PFSK-1 (cell line): ENCODE results near the gene SIRT3.

Source experiments
- FOXP2 ChIP-seq: optimal IDR thresholded peaks from 2 replicates; pipeline ENCODE3; 2011; ENCODE audit warnings: borderline replicate concordance, control low read depth, inconsistent platforms; ENCODE audit not compliant: insufficient read depth; ENCODE audit errors: extremely low read length, extremely low read depth
- TF ChIP-seq, protein P1 (sequence below), 2 experiments: IDR thresholded peaks; 2 replicates each; pipeline versions ENCODE4 v1.6.1 to v1.8.0; 2011 to 2012; ENCODE audit warnings: low read depth in 2 of 2, low read length in 2 of 2, control low read depth in 1 of 2, inconsistent platforms in 1 of 2, mild to moderate bottlenecking in 1 of 2, moderate library complexity in 1 of 2; ENCODE audit not compliant: insufficient read depth in 1 of 2

DNA sequence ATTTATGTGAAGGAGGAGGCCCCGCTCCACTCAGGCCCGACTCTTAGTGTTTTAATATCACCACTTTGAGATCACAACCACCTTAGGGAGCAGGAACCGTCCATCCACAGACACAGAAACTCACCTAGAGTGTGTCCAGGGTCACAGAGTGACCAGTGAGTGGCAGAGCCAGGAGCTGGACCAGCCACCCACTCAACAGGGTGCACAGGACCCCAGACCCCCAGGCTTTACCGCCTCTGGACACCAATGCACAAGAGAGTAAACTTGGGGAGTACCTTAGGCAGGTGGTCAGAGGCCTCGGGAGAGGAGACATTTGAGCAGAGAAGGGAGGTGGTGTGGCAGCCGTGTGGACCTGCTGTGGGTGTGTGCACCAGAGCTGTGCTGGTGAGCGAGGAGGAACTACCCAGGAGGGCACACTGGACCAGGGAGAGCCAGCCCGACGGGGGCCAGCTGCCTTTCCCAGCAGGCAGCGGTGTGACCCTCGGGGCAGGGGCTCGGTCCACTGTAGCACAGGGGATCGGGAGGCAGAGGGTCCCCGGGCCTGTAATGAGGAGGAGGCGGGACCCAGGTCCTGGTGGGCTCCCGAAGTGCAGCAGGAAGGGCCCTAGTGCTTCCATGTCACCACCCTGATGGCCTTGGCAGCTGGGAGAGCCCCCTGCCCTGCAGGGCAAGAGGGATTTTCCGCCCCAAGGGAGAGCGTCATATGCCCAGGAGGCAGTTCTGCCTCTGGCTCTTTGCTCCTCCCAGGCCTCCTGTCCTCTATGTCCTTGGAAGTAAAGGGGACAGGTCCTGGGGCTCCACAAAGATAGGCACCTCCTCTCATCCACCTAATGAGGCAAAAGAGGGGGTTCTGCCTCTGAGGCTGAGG lies 34.5 kb upstream of the SIRT3 start:
- no peak for TF ChIP-seq FOXP2
- TF ChIP-seq, protein P1, sequence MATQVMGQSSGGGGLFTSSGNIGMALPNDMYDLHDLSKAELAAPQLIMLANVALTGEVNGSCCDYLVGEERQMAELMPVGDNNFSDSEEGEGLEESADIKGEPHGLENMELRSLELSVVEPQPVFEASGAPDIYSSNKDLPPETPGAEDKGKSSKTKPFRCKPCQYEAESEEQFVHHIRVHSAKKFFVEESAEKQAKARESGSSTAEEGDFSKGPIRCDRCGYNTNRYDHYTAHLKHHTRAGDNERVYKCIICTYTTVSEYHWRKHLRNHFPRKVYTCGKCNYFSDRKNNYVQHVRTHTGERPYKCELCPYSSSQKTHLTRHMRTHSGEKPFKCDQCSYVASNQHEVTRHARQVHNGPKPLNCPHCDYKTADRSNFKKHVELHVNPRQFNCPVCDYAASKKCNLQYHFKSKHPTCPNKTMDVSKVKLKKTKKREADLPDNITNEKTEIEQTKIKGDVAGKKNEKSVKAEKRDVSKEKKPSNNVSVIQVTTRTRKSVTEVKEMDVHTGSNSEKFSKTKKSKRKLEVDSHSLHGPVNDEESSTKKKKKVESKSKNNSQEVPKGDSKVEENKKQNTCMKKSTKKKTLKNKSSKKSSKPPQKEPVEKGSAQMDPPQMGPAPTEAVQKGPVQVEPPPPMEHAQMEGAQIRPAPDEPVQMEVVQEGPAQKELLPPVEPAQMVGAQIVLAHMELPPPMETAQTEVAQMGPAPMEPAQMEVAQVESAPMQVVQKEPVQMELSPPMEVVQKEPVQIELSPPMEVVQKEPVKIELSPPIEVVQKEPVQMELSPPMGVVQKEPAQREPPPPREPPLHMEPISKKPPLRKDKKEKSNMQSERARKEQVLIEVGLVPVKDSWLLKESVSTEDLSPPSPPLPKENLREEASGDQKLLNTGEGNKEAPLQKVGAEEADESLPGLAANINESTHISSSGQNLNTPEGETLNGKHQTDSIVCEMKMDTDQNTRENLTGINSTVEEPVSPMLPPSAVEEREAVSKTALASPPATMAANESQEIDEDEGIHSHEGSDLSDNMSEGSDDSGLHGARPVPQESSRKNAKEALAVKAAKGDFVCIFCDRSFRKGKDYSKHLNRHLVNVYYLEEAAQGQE (IDR thresholded peaks at IDR 0.05; ENCODE audit: insufficient read depth in 1 of 2, low read depth in 2 of 2, low read length in 2 of 2) = no peak
